ENCODE results near the gene RERE.

RERE gene

GRCh38 chr1:8418301-8418700 is 399.1 kb downstream of the RERE start:
- Histone ChIP-seq H3K9me3 (ENCODE audit: insufficient read depth, low read length) (no peaks in the 10 kb centered on the region), H3K4me3 (ENCODE audit: insufficient read depth, low read length, poor library complexity, severe bottlenecking) (peak overlapping the region; percentile 73), H3K27ac (ENCODE audit: low read depth, low read length) (peak overlapping the region; percentile 99), H3K36me3 (ENCODE audit: low read length) (peaks cover 61% of the 10 kb centered on the region), H3F3A (ENCODE audit: insufficient read depth) (no peaks in the 10 kb centered on the region), H3K9ac (ENCODE audit: low read length) (0 out of 2 replicates have a peak overlapping the region, but pooled peaks have one; percentile 91), H3K9me2 (replicated peaks; ENCODE audit: insufficient read depth, low read length) (no peaks in the 10 kb centered on the region), H2AFZ (ENCODE audit: low read depth, low read length, severe bottlenecking) (no peak overlapping the region), H4K20me1 (ENCODE audit: low read depth, low read length) (peaks cover 12% of the 10 kb centered on the region; the same call in 1 of the 2 replicates), H3K27me3 (ENCODE audit: low read length) (no peaks in the 10 kb centered on the region), H3K4me2 (ENCODE audit: low read depth, low read length, poor library complexity, severe bottlenecking) (peak overlapping the region; percentile 74), H3K79me2 (ENCODE audit: insufficient read depth, low read length) (peaks cover 100% of the 10 kb centered on the region)
- TF ChIP-seq EZH2phosphoT487 (conservative IDR thresholded peaks at IDR 0.05; ENCODE audit: low read length), result no peak

- Histone ChIP-seq H3K79me2 (ENCODE audit: insufficient read depth, low read length) (peaks cover 100% of the 10 kb centered on the region), H3K4me2 (ENCODE audit: low read depth, low read length, poor library complexity, severe bottlenecking) (peak overlapping the region; percentile 74), H3K36me3 (ENCODE audit: low read length) (peaks cover 61% of the 10 kb centered on the region), H3K9ac (ENCODE audit: low read length) (no peak overlapping the region), H3K9me2 (replicated peaks; ENCODE audit: insufficient read depth, low read length) (no peaks in the 10 kb centered on the region), H3K27ac (ENCODE audit: low read depth, low read length) (peak overlapping the region; percentile 99), H3F3A (ENCODE audit: insufficient read depth) (no peaks in the 10 kb centered on the region), H3K4me3 (ENCODE audit: insufficient read depth, low read length, poor library complexity, severe bottlenecking) (no peak overlapping the region), H3K9me3 (ENCODE audit: insufficient read depth, low read length) (no peaks in the 10 kb centered on the region), H3K27me3 (ENCODE audit: low read length) (no peaks in the 10 kb centered on the region), H4K20me1 (ENCODE audit: low read depth, low read length) (peaks cover 12% of the 10 kb centered on the region; the same call in 1 of the 2 replicates), H2AFZ (ENCODE audit: low read depth, low read length, severe bottlenecking) (no peak overlapping the region)
- no peak for TF ChIP-seq CTCF (IDR thresholded peaks at IDR 0.05; ENCODE audit: insufficient read depth, low read length, poor library complexity, severe bottlenecking)
- no peak for TF ChIP-seq EZH2phosphoT487 (conservative IDR thresholded peaks at IDR 0.05; ENCODE audit: low read length)
Observed at GRCh38 chr1:8417625-8418024, 399.8 kb downstream of the RERE start.

- H3K36me3 ChIP-seq (ENCODE audit: low read length), result peaks cover 68% of the 10 kb centered on the region
- peak overlapping the region; percentile 74 for H3K4me2 ChIP-seq (ENCODE audit: low read depth, low read length, poor library complexity, severe bottlenecking)
- H3F3A ChIP-seq (ENCODE audit: insufficient read depth), result no peaks in the 10 kb centered on the region
- no peaks in the 10 kb centered on the region for H3K9me3 ChIP-seq (ENCODE audit: insufficient read depth, low read length)
- no peaks in the 10 kb centered on the region for H3K9me2 ChIP-seq (replicated peaks; ENCODE audit: insufficient read depth, low read length)
- H3K9ac ChIP-seq (ENCODE audit: low read length), result no peak overlapping the region
- H3K4me3 ChIP-seq (ENCODE audit: insufficient read depth, low read length, poor library complexity, severe bottlenecking), result no peak overlapping the region
- H3K79me2 ChIP-seq (ENCODE audit: insufficient read depth, low read length), result peaks cover 100% of the 10 kb centered on the region
- peaks cover 13% of the 10 kb centered on the region for H4K20me1 ChIP-seq (ENCODE audit: low read depth, low read length)
- peak overlapping the region; percentile 99; the same call in 1 of the 2 replicates for H3K27ac ChIP-seq (ENCODE audit: low read depth, low read length)
- no peak overlapping the region for H2AFZ ChIP-seq (ENCODE audit: low read depth, low read length, severe bottlenecking)
- TF ChIP-seq EZH2phosphoT487 (conservative IDR thresholded peaks at IDR 0.05; ENCODE audit: low read length), result no peak
- TF ChIP-seq CTCF (IDR thresholded peaks at IDR 0.05; ENCODE audit: insufficient read depth, low read length, poor library complexity, severe bottlenecking), result no peak
- no peaks in the 10 kb centered on the region for H3K27me3 ChIP-seq (ENCODE audit: low read length)
Observed at GRCh38 chr1:8416881-8417280, 400.6 kb downstream of the RERE start.

- no peak overlapping the region for H3K4me3 ChIP-seq (ENCODE audit: insufficient read depth, low read length, poor library complexity, severe bottlenecking)
- peaks cover 100% of the 10 kb centered on the region for H3K79me2 ChIP-seq (ENCODE audit: insufficient read depth, low read length)
- H3F3A ChIP-seq (ENCODE audit: insufficient read depth), result no peaks in the 10 kb centered on the region
- no peak for TF ChIP-seq CTCF (IDR thresholded peaks at IDR 0.05; ENCODE audit: insufficient read depth, low read length, poor library complexity, severe bottlenecking)
- no peak for TF ChIP-seq EZH2phosphoT487 (conservative IDR thresholded peaks at IDR 0.05; ENCODE audit: low read length)
- no peak overlapping the region for H3K27ac ChIP-seq (ENCODE audit: low read depth, low read length)
- no peaks in the 10 kb centered on the region for H3K27me3 ChIP-seq (ENCODE audit: low read length)
- H4K20me1 ChIP-seq (ENCODE audit: low read depth, low read length), result peaks cover 16% of the 10 kb centered on the region
- H3K9me3 ChIP-seq (ENCODE audit: insufficient read depth, low read length), result no peaks in the 10 kb centered on the region
- peaks cover 64% of the 10 kb centered on the region for H3K36me3 ChIP-seq (ENCODE audit: low read length)
- no peak overlapping the region for H2AFZ ChIP-seq (ENCODE audit: low read depth, low read length, severe bottlenecking)
- no peak overlapping the region for H3K9ac ChIP-seq (ENCODE audit: low read length)
- H3K9me2 ChIP-seq (replicated peaks; ENCODE audit: insufficient read depth, low read length), result no peaks in the 10 kb centered on the region
- no peak overlapping the region for H3K4me2 ChIP-seq (ENCODE audit: low read depth, low read length, poor library complexity, severe bottlenecking)
Observed at GRCh38 chr1:8415526-8416278, 401.7 kb downstream of the RERE start.

Measured in SU-DHL-6 (cell line).